ENCODE results near the gene SNX13.

DNA sequence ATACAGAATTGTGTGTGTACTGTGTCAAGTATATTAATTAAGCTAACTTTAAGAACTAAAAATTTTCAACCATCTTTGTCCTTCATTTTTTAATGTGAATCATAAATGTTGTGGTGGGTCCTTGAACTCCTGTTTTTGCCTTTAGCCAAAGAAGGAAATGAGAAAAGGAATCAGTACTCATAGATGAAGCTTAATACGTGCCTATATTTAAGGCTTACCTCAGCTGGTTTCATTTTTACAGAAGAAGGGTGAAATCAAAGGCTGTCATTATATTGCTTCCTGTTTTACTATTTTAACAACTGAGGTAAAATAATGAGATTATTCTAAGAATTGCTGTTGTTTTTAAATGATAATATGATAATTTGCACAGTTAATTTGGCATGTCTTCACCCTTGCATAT lies 6.3 kb upstream of the SNX13 start:
- TF ChIP-seq, protein P1, sequence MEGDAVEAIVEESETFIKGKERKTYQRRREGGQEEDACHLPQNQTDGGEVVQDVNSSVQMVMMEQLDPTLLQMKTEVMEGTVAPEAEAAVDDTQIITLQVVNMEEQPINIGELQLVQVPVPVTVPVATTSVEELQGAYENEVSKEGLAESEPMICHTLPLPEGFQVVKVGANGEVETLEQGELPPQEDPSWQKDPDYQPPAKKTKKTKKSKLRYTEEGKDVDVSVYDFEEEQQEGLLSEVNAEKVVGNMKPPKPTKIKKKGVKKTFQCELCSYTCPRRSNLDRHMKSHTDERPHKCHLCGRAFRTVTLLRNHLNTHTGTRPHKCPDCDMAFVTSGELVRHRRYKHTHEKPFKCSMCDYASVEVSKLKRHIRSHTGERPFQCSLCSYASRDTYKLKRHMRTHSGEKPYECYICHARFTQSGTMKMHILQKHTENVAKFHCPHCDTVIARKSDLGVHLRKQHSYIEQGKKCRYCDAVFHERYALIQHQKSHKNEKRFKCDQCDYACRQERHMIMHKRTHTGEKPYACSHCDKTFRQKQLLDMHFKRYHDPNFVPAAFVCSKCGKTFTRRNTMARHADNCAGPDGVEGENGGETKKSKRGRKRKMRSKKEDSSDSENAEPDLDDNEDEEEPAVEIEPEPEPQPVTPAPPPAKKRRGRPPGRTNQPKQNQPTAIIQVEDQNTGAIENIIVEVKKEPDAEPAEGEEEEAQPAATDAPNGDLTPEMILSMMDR (IDR thresholded peaks at IDR 0.05; ENCODE audit: low read depth, low read length) = no peak
- no peak for TF ChIP-seq POLR2A (IDR thresholded peaks at IDR 0.05; ENCODE audit: extremely low read depth, insufficient read length)
